Epithelial cell of proximal tubule (primary cell): Measurements from ENCODE around the gene PANK4. TPM values are rescaled to one million over a fixed set of nuclear protein-coding genes. Genes with fewer than 3 reads are reported as not detected.

Source experiments
- DNase-seq: peaks from one replicate; pipeline ENCODE4 v3.0.0-alpha.2; 2011; ENCODE audit warnings: low read depth
- H3K4me3 ChIP-seq: 2 replicates; pipeline ENCODE4 v1.5.1; 2011; ENCODE audit warnings: low read depth, mild to moderate bottlenecking, low read length
- total RNA-seq: library from RNA; depleted of rRNA; stranded (reverse); fragments of >200 nt; gene quantifications from 2 replicates; pipeline ENCODE4 v1.2.3, GENCODE V29; 2015
- TF ChIP-seq, protein P1 (sequence below): conservative IDR thresholded peaks from 2 replicates; pipeline ENCODE4 v1.5.1; 2012; ENCODE audit warnings: low read depth, mild to moderate bottlenecking, low read length

The PANK4 gene
- total RNA-seq, 1 donor from 2014 or later = 29.8 TPM

DNA sequence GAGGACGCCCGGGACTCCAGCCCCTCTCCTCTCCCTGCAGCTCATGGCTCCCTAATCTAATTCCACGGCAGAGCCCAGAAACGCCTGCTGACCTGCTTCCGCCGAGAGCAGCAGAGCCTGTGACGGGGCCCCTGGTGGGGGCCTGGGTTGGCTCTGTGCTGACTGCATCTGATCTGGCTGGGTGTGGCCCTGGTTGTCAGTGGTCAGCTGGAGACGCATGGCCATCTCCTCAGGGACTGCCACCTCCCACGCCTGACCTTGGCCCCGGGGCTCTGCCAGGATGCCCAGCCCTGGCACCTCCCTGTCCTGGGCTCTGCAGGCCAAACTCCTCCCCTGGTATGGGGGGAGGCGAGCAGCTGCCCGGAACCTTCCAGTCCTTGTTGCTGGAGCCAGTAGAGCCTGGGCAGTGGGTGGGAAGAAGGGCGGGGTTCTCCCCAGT, 51.4 kb downstream of the PANK4 start:
- TF ChIP-seq, protein P1, sequence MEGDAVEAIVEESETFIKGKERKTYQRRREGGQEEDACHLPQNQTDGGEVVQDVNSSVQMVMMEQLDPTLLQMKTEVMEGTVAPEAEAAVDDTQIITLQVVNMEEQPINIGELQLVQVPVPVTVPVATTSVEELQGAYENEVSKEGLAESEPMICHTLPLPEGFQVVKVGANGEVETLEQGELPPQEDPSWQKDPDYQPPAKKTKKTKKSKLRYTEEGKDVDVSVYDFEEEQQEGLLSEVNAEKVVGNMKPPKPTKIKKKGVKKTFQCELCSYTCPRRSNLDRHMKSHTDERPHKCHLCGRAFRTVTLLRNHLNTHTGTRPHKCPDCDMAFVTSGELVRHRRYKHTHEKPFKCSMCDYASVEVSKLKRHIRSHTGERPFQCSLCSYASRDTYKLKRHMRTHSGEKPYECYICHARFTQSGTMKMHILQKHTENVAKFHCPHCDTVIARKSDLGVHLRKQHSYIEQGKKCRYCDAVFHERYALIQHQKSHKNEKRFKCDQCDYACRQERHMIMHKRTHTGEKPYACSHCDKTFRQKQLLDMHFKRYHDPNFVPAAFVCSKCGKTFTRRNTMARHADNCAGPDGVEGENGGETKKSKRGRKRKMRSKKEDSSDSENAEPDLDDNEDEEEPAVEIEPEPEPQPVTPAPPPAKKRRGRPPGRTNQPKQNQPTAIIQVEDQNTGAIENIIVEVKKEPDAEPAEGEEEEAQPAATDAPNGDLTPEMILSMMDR = no peak
- H3K4me3 ChIP-seq = no peak overlapping the region
- DNase-seq = no peak

DNA sequence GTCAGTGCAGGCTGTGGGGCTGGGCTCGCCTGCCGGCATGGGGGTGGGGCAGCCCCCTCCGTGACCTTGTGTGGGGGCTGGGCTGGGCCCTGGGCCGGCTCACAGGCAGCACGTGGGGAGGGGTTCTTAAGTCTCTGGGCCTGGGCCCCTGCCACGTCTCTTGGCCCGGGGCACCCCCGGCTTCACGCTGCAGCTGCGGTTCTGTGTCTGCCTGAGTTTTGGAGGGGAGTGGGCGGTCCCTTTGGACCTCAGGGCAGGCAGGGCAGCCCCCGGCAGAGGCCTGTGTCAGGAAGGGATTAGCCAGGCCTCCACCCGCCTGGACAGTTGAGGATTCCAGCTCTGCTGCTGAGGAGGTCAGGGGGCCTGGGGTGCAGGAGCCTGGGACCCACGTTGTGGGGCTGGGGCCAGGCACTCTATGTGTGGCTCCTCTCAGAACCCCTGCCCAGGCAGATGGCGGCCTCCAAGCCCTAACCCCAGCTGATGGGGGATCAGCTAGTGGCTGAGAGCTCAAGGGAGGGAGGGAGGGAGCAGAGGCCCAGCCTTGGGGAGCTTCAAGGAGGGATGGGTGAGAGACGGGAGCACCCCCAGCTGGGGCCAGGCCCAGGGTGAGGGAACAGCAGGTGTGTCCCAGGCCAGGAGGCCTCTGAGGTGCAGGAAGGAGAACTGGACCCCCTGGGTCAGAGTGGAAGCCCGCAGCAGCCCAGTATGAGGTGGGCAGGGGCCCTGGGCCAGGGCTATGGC, 52.1 kb downstream of the PANK4 start:
- TF ChIP-seq, protein P1 = no peak
- DNase-seq = no peak
- no peak overlapping the region for H3K4me3 ChIP-seq

DNA sequence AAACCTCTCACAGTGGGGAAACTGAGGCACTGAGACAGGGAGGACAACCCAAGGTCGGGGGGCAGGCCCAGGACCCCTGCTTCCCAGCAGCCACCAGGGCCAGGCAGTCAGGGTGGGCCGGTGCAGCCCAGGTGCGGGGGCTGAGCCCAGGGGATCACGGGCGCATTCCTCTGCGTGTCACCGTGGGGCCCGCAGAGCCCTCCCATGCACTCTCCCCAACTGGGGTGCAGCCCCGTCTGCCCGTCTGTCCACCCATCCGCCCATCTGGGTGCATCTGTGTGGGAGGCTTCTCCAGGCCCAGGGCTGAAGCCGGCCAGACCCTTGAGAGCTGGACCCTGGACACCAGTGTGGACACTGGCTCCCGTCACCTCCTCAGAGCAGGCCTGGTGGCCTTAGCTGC, 53.2 kb downstream of the PANK4 start:
- no peak for DNase-seq
- TF ChIP-seq, protein P1 = no peak

DNA sequence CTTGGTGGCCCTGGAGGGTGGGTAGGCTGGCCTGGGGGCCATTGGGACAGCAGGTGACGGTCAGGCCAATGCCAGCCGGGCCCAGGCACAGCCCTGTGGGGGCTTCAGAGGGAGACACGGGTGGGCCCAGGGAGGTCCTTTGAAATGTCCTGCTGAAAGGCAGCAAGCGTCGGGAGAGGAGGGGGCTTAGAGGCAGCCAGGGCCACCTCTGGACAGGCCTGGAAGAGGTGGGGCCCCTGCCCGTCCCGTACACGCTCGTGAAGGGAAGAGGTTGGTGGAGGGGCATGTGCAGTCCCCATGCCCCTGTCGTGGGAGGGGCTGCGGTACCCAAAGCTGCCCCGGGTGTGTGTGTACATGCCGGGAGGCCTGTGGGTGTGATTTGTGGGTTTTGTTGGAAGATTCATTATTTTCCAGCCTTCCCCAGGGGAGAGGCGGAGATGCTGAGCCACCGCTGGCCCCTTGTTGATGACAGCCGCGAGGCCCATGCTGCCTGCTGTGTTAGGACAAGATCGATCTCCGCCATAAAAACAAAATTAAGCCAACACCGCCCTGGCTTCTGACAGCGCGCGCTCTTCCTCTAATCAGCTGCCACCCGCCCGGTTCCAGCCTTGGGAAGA, 53.7 kb downstream of the PANK4 start:
- TF ChIP-seq, protein P1 = no peak
- no peak overlapping the region for H3K4me3 ChIP-seq
- DNase-seq = no peak

More for the DNA sequence above, 53.2 kb downstream of the PANK4 start:
- no peak overlapping the region for H3K4me3 ChIP-seq

DNA sequence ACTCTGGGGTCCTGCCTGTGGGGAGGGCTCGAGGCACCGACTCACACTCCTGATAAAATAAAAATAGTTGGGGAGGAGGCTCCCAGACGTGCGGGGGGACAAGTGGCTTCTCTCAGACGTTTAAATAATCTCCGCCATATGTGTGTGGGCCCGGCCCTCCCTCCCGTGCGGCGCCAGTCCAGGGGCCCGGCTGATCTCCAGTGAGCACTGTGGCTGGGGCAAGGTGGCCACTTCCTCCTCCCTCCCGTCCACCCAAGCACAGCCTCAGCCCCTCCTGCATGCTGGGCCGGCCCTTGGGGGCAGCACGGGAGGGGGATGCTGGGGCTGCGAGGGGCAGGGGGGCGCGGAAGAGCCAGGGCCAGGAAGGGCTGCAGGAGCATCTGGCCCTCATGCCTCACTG, 54.3 kb downstream of the PANK4 start:
- no peak for DNase-seq
- TF ChIP-seq, protein P1 = no peak

DNA sequence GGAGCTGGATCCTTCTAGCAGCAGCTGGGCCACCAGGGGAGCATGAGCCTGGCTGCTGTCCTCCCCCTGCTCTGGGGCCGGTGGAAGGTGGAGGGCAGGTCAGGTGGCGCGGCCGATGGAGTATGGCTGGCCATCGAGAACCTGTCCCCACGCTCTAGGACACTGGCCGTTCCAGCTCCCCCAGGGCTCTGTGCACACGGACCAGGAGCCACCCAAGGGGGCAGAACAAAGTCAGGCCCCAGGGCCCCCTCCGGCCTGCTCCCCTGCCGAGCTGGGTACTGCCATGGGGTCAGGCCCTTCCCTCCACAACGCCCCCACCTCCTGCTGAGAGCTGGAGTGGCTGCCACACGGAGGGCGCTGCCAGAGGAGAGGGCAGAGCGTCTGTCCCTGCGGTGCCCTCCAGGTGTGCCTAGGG, 54.8 kb downstream of the PANK4 start:
- no peak overlapping the region for H3K4me3 ChIP-seq
- TF ChIP-seq, protein P1 = no peak
- DNase-seq = no peak

More for the DNA sequence above, 54.3 kb downstream of the PANK4 start:
- H3K4me3 ChIP-seq = no peak overlapping the region

DNA sequence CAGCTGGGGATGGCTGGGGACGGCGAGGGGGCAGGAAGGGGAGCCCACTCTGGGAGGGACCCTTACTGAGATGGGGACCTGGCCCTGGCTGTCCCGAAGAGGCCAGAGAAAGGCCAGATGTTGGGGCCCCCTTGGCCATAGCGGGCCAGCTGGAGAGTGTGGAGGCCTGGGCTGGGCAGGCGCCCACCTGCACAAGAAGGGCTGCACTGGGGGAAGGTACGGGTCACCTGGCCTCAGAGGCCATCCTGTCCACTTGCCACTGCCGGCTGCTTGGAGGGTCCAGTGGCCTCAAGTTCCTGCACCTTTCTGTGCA, 55.3 kb downstream of the PANK4 start:
- no peak for DNase-seq
- no peak overlapping the region for H3K4me3 ChIP-seq
- TF ChIP-seq, protein P1 = no peak
